ENCODE data around the gene PRR33. TPM values are rescaled to one million over a fixed set of nuclear protein-coding genes. Genes with fewer than 3 reads are reported as not detected.

PRR33 gene
- total RNA-seq, 1 experiment from 2014 or later, result not detected

- intact Hi-C loops (cut with micrococcal nuclease; ENCODE audit: unreplicated experiment) (no loop called here), in situ Hi-C loops (cut with HindIII; ENCODE audit: low pct_unique_long_range_greater_than_20kb, low sequenced_read_pairs) (no loop called here)
- H3K27me3 ChIP-seq (ENCODE audit: control insufficient read depth, insufficient read depth, low read length), result no peaks in the 10 kb centered on the region
- DNase-seq (ENCODE audit: low read depth, low spot score) (no peak), ATAC-seq (no peak)
- TF ChIP-seq TCF7L2 (IDR thresholded peaks at IDR 0.05; ENCODE audit: low read depth, low read length) (no peak), CTCF (IDR thresholded peaks at IDR 0.05) (no peak), SIN3A (IDR thresholded peaks at IDR 0.05; ENCODE audit: borderline replicate concordance, insufficient read depth, low read depth, low read length) (no peak), POLR2AphosphoS5 (IDR thresholded peaks at IDR 0.05; ENCODE audit: low read depth, low read length) (no peak)
- TF ChIP-seq, protein P1, sequence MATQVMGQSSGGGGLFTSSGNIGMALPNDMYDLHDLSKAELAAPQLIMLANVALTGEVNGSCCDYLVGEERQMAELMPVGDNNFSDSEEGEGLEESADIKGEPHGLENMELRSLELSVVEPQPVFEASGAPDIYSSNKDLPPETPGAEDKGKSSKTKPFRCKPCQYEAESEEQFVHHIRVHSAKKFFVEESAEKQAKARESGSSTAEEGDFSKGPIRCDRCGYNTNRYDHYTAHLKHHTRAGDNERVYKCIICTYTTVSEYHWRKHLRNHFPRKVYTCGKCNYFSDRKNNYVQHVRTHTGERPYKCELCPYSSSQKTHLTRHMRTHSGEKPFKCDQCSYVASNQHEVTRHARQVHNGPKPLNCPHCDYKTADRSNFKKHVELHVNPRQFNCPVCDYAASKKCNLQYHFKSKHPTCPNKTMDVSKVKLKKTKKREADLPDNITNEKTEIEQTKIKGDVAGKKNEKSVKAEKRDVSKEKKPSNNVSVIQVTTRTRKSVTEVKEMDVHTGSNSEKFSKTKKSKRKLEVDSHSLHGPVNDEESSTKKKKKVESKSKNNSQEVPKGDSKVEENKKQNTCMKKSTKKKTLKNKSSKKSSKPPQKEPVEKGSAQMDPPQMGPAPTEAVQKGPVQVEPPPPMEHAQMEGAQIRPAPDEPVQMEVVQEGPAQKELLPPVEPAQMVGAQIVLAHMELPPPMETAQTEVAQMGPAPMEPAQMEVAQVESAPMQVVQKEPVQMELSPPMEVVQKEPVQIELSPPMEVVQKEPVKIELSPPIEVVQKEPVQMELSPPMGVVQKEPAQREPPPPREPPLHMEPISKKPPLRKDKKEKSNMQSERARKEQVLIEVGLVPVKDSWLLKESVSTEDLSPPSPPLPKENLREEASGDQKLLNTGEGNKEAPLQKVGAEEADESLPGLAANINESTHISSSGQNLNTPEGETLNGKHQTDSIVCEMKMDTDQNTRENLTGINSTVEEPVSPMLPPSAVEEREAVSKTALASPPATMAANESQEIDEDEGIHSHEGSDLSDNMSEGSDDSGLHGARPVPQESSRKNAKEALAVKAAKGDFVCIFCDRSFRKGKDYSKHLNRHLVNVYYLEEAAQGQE (IDR thresholded peaks at IDR 0.05; ENCODE audit: insufficient read depth in 1 of 2, low read depth in 2 of 2, low read length in 1 of 2), result no peak
- H3K9me3 ChIP-seq (ENCODE audit: control insufficient read depth, insufficient read depth, low read depth, low read length), result no peaks in the 10 kb centered on the region
- CTCF ChIA-PET, result no interaction called here
- BruUV-seq (replicated peaks), result no TSS peak
- H3K27ac ChIP-seq (ENCODE audit: low read length), result no peak overlapping the region
- H3K4me3 ChIP-seq (ENCODE audit: low read depth in 2 of 2, low read length in 2 of 2), result no peak overlapping the region
- H3K36me3 ChIP-seq (ENCODE audit: control insufficient read depth, insufficient read depth, low read length), result no peaks in the 10 kb centered on the region
- peaks cover 17% of the 10 kb centered on the region for H3K4me1 ChIP-seq (ENCODE audit: control insufficient read depth, insufficient read depth, low read length)
- POLR2A ChIA-PET, result no interaction called here
Measured at GRCh38 chr11:1930462-1930830, 38.8 kb upstream of the PRR33 start.

GRCh38 chr11:1929621-1930461 is 38.1 kb upstream of the PRR33 start:
- Histone ChIP-seq H3K27ac (ENCODE audit: low read length) (no peak overlapping the region), H3K4me1 (ENCODE audit: control insufficient read depth, insufficient read depth, low read length) (peaks cover 17% of the 10 kb centered on the region), H3K9me3 (ENCODE audit: control insufficient read depth, insufficient read depth, low read depth, low read length) (no peaks in the 10 kb centered on the region), H3K27me3 (ENCODE audit: control insufficient read depth, insufficient read depth, low read length) (no peaks in the 10 kb centered on the region), H3K4me3 (ENCODE audit: low read depth in 2 of 2, low read length in 2 of 2) (no peak overlapping the region), H3K36me3 (ENCODE audit: control insufficient read depth, insufficient read depth, low read length) (no peaks in the 10 kb centered on the region)
- DNase-seq (ENCODE audit: low read depth, low spot score), result no peak
- in situ Hi-C loops (cut with HindIII; ENCODE audit: low pct_unique_long_range_greater_than_20kb, low sequenced_read_pairs) (no loop called here), intact Hi-C loops (cut with micrococcal nuclease; ENCODE audit: unreplicated experiment) (no loop called here)
- TF ChIP-seq SIN3A (IDR thresholded peaks at IDR 0.05; ENCODE audit: borderline replicate concordance, insufficient read depth, low read depth, low read length) (no peak), CTCF (IDR thresholded peaks at IDR 0.05) (no peak), POLR2AphosphoS5 (IDR thresholded peaks at IDR 0.05; ENCODE audit: low read depth, low read length) (no peak), TCF7L2 (IDR thresholded peaks at IDR 0.05; ENCODE audit: low read depth, low read length) (no peak)
- TF ChIP-seq, protein P1 (IDR thresholded peaks at IDR 0.05; ENCODE audit: insufficient read depth in 1 of 2, low read depth in 2 of 2, low read length in 1 of 2), result no peak
- ChIA-PET CTCF (no interaction called here), POLR2A (no interaction called here)
- BruUV-seq (replicated peaks), result no TSS peak
- no peak for ATAC-seq

Measured in Panc1 (cell line).